ENCODE data around the gene TBC1D1.

TBC1D1 gene

GRCh38 chr4:37924946-37925345 is 34.1 kb downstream of the TBC1D1 start:
- no peak for DNase-seq (ENCODE audit: low spot score)

DNA sequence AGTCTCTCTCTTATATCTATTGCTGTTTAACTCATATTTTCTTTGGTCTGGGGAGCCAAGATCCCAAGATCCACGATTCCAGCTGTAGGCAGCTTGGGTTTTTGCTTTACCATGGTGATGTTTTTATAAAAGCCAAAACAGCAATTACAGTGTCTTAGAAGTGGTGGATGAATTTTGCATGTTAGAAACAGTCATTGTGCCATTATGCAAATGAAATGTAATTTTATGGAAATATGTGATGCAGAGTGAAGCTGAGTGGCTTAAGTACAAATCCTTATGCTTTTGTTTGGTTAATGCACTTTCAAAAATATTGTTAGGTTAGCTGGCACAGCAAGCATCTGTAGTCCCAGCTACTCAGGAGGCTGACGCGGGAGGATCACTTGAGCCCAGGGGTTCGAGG is 36.5 kb downstream of the TBC1D1 start:
- DNase-seq (ENCODE audit: low spot score), result no peak

- no peak for DNase-seq (ENCODE audit: low spot score)
Observed at GRCh38 chr4:37928426-37929416, 37.8 kb downstream of the TBC1D1 start.

GRCh38 chr4:37934096-37934495 is 43.2 kb downstream of the TBC1D1 start:
- no peak for DNase-seq (ENCODE audit: low spot score)

DNA sequence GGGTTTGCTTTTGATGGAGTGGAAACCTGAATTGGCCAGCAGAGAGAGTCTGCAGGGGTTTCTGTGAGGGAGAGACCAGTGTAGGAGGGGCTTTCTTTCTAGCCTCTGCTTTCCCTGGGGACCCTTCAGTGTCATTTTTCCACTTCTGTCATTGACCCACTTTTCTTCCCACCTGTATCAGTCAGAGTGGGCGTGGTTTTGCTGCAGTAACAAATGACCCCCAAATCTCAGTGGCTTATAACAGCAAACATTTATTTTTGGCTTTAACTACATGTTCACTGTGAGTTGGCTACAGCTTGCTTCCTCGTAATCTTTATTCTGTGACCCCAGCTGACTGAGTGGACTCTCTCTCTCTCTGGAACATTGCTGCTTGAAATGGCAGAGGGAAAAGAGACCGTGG is 43.7 kb downstream of the TBC1D1 start:
- DNase-seq (ENCODE audit: low spot score), result no peak

- no peak for DNase-seq (ENCODE audit: low spot score)
Observed at GRCh38 chr4:37935026-37935425, 44.1 kb downstream of the TBC1D1 start.

DNA sequence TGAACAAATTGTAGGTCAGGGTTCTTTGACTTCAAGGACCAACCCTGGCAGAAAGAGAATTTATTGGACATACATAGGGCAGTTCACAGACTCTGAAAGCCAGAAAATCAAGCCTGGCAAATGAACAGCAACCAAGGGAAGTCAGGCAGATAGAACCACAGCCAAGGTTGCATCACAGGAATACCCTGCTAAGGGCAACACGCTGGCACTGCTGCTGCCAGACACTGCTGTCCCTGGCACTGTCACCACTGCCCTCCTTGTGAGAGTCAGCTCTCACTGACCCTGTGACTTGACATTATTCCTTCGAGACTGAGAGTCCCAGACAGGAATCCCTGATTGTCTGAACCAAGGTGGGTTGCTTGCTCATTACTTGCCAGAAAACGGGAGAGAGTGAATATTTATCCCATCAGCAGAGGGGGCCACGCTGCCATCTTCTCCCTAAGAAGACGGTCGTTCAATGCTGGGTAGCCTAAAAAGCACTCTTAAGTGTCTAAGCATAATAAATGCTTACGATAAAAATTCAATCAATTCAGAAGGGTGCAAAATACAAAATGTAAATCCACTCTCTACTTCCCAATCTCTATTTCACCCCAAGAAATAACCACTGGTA is 46.1 kb downstream of the TBC1D1 start:
- no peak for DNase-seq (ENCODE audit: low spot score)

DNA sequence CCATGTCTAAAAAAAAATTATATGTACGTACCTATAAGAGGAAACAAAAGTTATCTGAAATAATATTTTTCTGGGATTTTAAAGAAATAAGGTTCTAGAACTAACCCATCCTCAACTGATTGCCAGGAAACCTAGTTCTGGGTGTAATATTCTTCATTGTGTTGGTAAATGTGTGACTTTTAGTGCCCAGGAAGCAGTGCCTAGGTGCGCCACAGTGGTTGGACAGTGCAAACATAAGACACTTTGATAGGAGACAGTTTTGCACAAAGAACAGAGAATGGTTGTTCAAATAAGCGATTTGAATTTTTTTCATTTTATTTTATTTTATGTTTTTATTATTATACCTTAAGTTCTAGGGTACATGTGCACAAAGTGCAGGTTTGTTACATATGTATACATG is 47.3 kb downstream of the TBC1D1 start:
- no peak for DNase-seq (ENCODE audit: low spot score)

DNA sequence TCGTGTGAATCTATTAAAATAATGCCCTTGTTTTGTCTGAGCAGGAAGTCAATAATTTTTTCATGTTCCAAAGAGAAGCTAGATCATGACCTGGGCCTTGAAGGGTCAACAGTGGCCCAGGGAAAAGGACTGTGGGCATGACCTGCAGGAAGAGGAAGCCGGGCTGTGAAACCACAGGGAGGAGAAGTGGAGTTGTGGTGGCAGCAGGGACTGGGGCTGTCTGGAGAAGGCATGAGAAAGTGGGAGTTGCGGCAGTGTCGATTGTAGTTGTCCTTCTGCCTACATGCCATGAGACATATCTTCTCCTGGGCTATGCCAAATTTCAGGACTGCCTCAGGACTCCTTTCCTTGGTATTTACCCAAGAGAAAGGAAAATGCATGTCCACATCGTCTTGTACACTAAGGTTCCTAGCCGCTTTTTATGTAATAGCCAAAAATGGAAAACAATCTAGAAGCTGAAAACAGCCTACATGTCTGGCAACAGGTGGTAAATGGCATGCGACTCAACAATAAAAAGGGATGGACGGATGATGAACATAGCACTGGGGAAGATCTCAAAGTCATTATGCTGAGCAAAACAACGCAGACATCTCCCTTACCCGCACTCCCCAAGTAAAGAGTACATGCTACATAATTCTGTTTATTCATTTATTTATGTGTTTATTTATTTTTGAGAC is 55.8 kb downstream of the TBC1D1 start:
- no peak for DNase-seq (ENCODE audit: low spot score)

GRCh38 chr4:37948542-37948941 is 57.7 kb downstream of the TBC1D1 start:
- peak; percentile 24 for DNase-seq (ENCODE audit: low spot score)

- no peak for DNase-seq (ENCODE audit: low spot score)
Observed at GRCh38 chr4:37949636-37950426, 58.9 kb downstream of the TBC1D1 start.

DNA sequence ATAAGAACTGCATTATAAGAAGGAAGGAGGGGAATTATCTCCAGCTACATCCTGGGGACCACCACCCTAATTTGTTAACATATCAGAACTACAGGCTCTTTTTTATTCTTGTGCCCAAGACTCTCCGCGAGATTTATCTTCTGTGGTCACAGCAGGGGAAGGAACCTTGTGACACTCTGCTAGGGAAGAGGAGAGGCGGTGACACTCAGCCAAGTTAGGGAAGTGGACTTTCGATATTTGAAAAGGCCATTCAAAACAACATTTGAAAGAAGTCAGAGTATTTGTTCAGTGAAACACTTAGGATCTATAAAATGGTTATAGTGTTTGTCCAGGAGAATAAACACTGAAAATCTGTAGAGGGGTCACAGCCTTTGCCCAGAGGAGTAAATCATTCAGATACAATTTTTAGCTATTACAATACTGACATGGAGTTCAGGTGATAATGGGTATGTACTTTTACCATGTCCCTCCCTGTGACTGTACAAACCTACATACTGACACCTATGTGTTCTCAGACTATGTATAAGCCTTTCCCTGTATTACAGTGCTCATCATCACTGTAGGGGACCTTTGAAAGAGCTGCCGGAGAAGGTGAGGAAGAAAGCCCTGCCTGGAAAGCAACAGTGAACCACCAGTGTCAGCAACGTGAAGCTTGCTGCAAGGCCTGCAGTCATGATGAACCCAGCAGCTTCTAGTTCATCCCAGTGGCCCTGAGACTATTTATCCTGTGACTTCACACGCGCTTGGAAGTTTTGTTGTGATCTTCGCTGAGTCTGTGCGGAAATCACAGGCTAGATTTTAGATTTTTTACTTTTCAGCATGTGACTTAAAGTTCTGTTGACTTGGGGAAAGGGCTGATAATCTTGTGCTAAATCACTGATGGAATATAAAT is 60.8 kb downstream of the TBC1D1 start:
- DNase-seq (ENCODE audit: low spot score), result no peak

DNA sequence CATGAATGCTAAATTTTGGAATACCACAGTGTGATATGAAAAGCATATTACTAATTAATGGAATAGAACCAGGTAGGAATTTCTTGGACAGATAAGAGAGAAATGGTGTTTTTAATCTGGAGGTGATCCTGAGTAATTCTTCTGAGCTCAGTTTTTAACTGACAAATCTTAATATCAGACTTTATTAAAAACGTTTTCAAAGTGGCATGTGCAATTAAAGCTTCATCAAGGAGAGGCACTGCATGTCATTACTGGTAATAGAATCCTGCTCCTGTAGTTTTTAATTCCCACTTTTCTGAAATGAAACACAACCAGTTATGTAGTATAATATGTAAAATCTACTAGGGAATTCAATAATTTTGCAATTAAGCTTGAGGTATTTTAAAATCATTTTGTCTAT is 62.3 kb downstream of the TBC1D1 start:
- DNase-seq (ENCODE audit: low spot score), result no peak

GRCh38 chr4:37953620-37954293 is 62.9 kb downstream of the TBC1D1 start:
- DNase-seq (ENCODE audit: low spot score), result no peak

DNA sequence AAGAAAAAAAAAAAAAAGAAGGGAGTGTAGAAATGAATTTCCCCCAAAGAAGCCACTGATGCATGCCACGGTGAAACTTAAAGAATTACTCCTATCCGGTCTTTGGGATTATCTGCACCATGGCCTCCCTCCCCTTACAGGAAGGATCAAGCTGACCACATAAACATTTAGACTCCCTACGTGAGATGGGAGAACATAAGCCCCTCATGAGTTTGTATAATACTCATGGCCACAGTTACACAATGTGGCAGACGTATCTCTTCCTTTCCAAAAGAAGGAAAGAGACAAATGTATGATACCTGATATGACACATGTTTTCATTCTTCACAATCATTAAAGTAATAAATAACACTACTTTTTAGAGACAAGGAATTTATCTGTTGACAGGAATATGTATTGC is 66.1 kb downstream of the TBC1D1 start:
- no peak for DNase-seq (ENCODE audit: low spot score)

GRCh38 chr4:37958932-37959331 is 68.0 kb downstream of the TBC1D1 start:
- DNase-seq (ENCODE audit: low spot score), result no peak

DNA sequence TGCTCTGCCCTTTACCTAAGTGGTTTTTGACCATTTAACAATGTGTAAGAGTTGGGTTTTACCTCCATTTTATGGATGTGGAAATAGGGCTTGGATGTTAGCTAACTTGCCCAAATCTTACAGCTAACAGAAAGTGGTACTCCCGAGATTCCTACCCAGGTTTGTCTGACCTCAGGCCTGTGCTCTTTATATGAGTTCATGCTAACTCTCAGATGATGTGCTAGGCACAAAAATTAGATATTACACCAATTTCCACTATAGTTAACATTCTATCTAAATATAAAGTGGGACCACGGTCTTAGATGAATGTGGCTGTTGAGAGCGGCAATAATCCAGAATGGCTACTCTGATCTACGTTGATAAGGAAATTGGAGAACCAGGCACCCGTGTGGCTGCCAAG is 69.2 kb downstream of the TBC1D1 start, which contains the start of gene PTTG2:
TSS of gene PTTG2 (plus strand) at position 301 of the 400 bp plus-strand sequence. CDS start at position 338, 37 bp downstream.
- no peak for DNase-seq (ENCODE audit: low spot score)

DNA sequence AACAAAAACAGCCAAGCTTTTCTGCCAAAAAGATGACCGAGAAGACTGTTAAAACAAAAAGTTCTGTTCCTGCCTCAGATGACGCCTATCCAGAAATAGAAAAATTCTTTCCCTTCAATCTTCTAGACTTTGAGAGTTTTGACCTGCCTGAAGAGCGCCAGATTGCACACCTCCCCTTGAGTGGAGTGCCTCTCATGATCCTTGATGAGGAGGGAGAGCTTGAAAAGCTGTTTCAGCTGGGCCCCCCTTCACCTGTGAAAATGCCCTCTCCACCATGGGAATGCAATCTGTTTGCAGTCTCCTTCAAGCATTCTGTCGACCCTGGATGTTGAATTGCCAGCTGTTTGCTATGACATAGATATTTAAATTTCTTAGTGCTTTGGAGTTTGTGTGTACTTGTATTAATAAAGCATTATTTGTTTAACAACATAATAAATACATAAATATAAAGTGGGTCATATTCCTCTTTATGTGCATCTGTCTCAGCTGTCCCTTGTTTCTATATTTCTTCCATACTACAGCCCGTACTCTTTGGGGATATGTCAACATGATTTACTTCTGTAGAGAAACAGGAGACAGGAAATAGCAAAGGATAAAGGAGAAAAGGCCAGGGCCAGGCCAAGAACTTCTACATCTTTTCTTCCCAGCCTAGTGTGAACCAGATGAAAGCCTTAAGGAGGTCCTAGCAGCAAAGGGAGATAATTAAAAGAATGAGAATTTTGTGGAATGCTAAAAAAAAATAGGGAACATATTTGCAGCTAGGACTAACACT is 70.0 kb downstream of the TBC1D1 start:
- no peak for DNase-seq (ENCODE audit: low spot score)

GRCh38 chr4:37964734-37965457 is 74.0 kb downstream of the TBC1D1 start:
- no peak for DNase-seq (ENCODE audit: low spot score)
